ENCODE results near the gene FER. TPM values are rescaled to one million over a fixed set of nuclear protein-coding genes. Genes with fewer than 3 reads are reported as not detected.

FER gene
- polyA plus RNA-seq, 3 donors = 2.4 to 14.7 (median 6.2) TPM

GRCh38 chr5:109038209-109038840 is 290.6 kb downstream of the FER start:
- no peaks in the 10 kb centered on the region for H3K4me1 ChIP-seq (ENCODE audit: control insufficient read depth in 1 of 2, insufficient read depth in 2 of 2, low read length in 2 of 2)
- H2AFZ ChIP-seq (ENCODE audit: insufficient read depth, low read depth, low read length, poor library complexity, severe bottlenecking) = no peak overlapping the region
- H3K9me3 ChIP-seq (replicated peaks in 1 of 2; ENCODE audit: control insufficient read depth in 1 of 2, insufficient read depth in 1 of 2, low read length in 2 of 2) = no peaks in the 10 kb centered on the region
- no peak overlapping the region for H3K27ac Mint-ChIP-seq
- no peaks in the 10 kb centered on the region for H3K27me3 ChIP-seq (ENCODE audit: control insufficient read depth in 2 of 2, insufficient read depth in 2 of 2, low read length in 2 of 2)
- no peak overlapping the region for H3K4me3 ChIP-seq (replicated peaks in 1 of 3; ENCODE audit: low read depth in 2 of 3, low read length in 3 of 3)
- no peaks in the 10 kb centered on the region for H3K27me3 Mint-ChIP-seq (ENCODE audit: low read depth in 3 of 3)
- H3K36me3 ChIP-seq (replicated peaks in 1 of 2; ENCODE audit: control insufficient read depth in 1 of 2, insufficient read depth in 2 of 2, low read length in 2 of 2) = no peaks in the 10 kb centered on the region
- no peak overlapping the region for H3K27ac ChIP-seq (ENCODE audit: low read depth in 1 of 2, low read length in 2 of 2)
- H3K79me2 ChIP-seq (ENCODE audit: insufficient read depth, low read length) = no peaks in the 10 kb centered on the region
- H3K4me1 Mint-ChIP-seq = no peaks in the 10 kb centered on the region
- H3K9me3 Mint-ChIP-seq = peaks cover 0 to 2% (median 0%) of the 10 kb centered on the region in 7 donors
- no CpG with 5 or more reads among the region's 2 CpGs for WGBS (ENCODE audit: insufficient coverage)
- intact Hi-C loops (cut with micrococcal nuclease) = no loop called here
- H3K4me3 Mint-ChIP-seq = no peak overlapping the region
- DNase-seq = no peak
- H3K9ac ChIP-seq (ENCODE audit: insufficient read depth, low read length, poor library complexity, severe bottlenecking) = no peak overlapping the region
- H3K4me2 ChIP-seq (replicated peaks; ENCODE audit: extremely low read depth, low read length, poor library complexity, severe bottlenecking) = no peak overlapping the region
- no peak for TF ChIP-seq CTCF (IDR thresholded peaks at IDR 0.05)
- no peaks in the 10 kb centered on the region for H3K36me3 Mint-ChIP-seq
- no peaks in the 10 kb centered on the region for H4K20me1 ChIP-seq (ENCODE audit: insufficient read depth, low read length)

GRCh38 chr5:109041317-109041716 is 293.6 kb downstream of the FER start:
- Histone ChIP-seq H3K4me3 (replicated peaks in 1 of 3; ENCODE audit: low read depth in 2 of 3, low read length in 3 of 3) (no peak overlapping the region), H3K27me3 (ENCODE audit: control insufficient read depth in 2 of 2, insufficient read depth in 2 of 2, low read length in 2 of 2) (no peaks in the 10 kb centered on the region), H2AFZ (ENCODE audit: insufficient read depth, low read depth, low read length, poor library complexity, severe bottlenecking) (no peak overlapping the region), H3K27ac (ENCODE audit: low read depth in 1 of 2, low read length in 2 of 2) (no peak overlapping the region), H3K4me2 (replicated peaks; ENCODE audit: extremely low read depth, low read length, poor library complexity, severe bottlenecking) (no peak overlapping the region), H4K20me1 (ENCODE audit: insufficient read depth, low read length) (no peaks in the 10 kb centered on the region), H3K9ac (ENCODE audit: insufficient read depth, low read length, poor library complexity, severe bottlenecking) (no peak overlapping the region), H3K9me3 (replicated peaks in 1 of 2; ENCODE audit: control insufficient read depth in 1 of 2, insufficient read depth in 1 of 2, low read length in 2 of 2) (no peaks in the 10 kb centered on the region), H3K36me3 (replicated peaks in 1 of 2; ENCODE audit: control insufficient read depth in 1 of 2, insufficient read depth in 2 of 2, low read length in 2 of 2) (no peaks in the 10 kb centered on the region), H3K4me1 (ENCODE audit: control insufficient read depth in 1 of 2, insufficient read depth in 2 of 2, low read length in 2 of 2) (no peaks in the 10 kb centered on the region), H3K79me2 (ENCODE audit: insufficient read depth, low read length) (no peaks in the 10 kb centered on the region)
- H3K27ac Mint-ChIP-seq = no peak overlapping the region
- peak in 1 of 3 donors; percentile 3 for DNase-seq
- H3K9me3 Mint-ChIP-seq = no peaks in the 10 kb centered on the region
- intact Hi-C loops (cut with micrococcal nuclease) = no loop called here
- no peaks in the 10 kb centered on the region for H3K4me1 Mint-ChIP-seq
- 29% methylated on average over 2 of the region's 3 CpGs for WGBS (ENCODE audit: insufficient coverage)
- peaks cover 0 to 2% of the 10 kb centered on the region in 2 donors for H3K36me3 Mint-ChIP-seq
- TF ChIP-seq CTCF (IDR thresholded peaks at IDR 0.05) = no peak
- no peaks in the 10 kb centered on the region for H3K27me3 Mint-ChIP-seq (ENCODE audit: low read depth in 3 of 3)
- no peak overlapping the region for H3K4me3 Mint-ChIP-seq

All from CD14-positive monocyte (primary cell).